ENCODE results near the gene MBTPS1.

GRCh38 chr16:84096447-84097005, 20.2 kb downstream of the MBTPS1 start:
- TF ChIP-seq CTCF (conservative IDR thresholded peaks at IDR 0.05 in 1 of 2, IDR thresholded peaks at IDR 0.05 in 1 of 2; ENCODE audit: extremely low read depth in 1 of 2, insufficient read depth in 1 of 2, low read depth in 1 of 2, low read length in 2 of 2) (no peak), EZH2 (IDR thresholded peaks at IDR 0.05; ENCODE audit: borderline replicate concordance, low read length) (no peak)
